DND-41 (cell line): Measurements from ENCODE around the gene STOX2.

ENCODE experiments used
- EZH2 ChIP-seq: IDR thresholded peaks from 3 replicates; pipeline ENCODE4 v1.6.1; 2012; ENCODE audit warnings: borderline replicate concordance, low read depth, mild to moderate bottlenecking, moderate library complexity, low read length, inconsistent platforms; ENCODE audit not compliant: severe bottlenecking
- TF ChIP-seq, protein P1 (sequence below): IDR thresholded peaks from 2 replicates; pipeline ENCODE4 v1.5.1; 2012; ENCODE audit warnings: borderline replicate concordance, low read length, moderate library complexity, mild to moderate bottlenecking; ENCODE audit not compliant: poor library complexity, severe bottlenecking; ENCODE audit errors: extremely low read depth

DNA sequence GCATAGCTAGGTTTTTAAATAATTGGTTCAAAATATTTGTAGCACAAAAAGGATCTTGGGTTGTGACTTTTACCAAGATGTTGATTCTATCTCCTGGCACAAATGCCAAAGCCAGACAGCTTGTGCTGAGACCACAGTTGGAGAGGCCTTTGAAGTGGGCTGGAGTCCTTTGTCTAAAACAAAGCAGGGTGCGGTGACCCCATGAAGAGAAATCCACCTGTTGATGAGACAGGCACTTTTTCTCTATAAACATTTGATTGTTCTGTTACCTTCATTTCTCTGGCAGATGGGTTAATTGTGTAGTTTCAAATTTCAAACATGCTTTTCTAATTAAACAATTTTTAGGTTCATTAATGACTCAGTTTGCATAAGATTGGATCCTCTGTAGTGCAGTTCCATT is 56.7 kb downstream of the STOX2 start:
- TF ChIP-seq EZH2 = no peak
- TF ChIP-seq, protein P1, sequence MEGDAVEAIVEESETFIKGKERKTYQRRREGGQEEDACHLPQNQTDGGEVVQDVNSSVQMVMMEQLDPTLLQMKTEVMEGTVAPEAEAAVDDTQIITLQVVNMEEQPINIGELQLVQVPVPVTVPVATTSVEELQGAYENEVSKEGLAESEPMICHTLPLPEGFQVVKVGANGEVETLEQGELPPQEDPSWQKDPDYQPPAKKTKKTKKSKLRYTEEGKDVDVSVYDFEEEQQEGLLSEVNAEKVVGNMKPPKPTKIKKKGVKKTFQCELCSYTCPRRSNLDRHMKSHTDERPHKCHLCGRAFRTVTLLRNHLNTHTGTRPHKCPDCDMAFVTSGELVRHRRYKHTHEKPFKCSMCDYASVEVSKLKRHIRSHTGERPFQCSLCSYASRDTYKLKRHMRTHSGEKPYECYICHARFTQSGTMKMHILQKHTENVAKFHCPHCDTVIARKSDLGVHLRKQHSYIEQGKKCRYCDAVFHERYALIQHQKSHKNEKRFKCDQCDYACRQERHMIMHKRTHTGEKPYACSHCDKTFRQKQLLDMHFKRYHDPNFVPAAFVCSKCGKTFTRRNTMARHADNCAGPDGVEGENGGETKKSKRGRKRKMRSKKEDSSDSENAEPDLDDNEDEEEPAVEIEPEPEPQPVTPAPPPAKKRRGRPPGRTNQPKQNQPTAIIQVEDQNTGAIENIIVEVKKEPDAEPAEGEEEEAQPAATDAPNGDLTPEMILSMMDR = no peak
